HepG2 (cell line): Measurements from ENCODE around the gene FN1. TPM values are rescaled to one million over a fixed set of nuclear protein-coding genes. Genes with fewer than 3 reads are reported as not detected.

Experiments
- ATAC-seq: fragments of 200-7000 bp; cut with Tn5 transposase; 3 replicates; pipeline ENCODE4 v1.9.1; 2020; ENCODE audit warnings: mild to moderate bottlenecking, moderate library complexity
- BruUV-seq: library from RNA; stranded (reverse); fragments of 400-500 nt; replicated peaks from 2 replicates; lab custom pipeline; 2021; lab: Mats Ljungman, UMichigan
- CTCF ChIA-PET: fragments of 300-600 bp; formaldehyde crosslinking; extraction: SDS; loops from one replicate; lab custom pipeline; 2021; ENCODE audit warnings: low total read pairs, inconsistent platforms, low intra/inter-chr PET ratio; lab: Yijun Ruan, JAX
- POLR2A ChIA-PET: fragments of 350-600 bp; sonication (Branson Sonifier 250); formaldehyde crosslinking; loops from one replicate; lab custom pipeline; 2020; ENCODE audit warnings: antibody characterized with exemption, inconsistent platforms; lab: Yijun Ruan, JAX
- DNase-seq: peaks from one replicate; pipeline ENCODE4 v3.0.0-alpha.2; 2015; ENCODE audit warnings: low spot score
- FAIRE-seq: peaks from 3 replicates; lab custom pipeline; 2011; peaks lifted over from hg19 to GRCh38; lab: Jason Lieb, UNC
- H2AFZ ChIP-seq: one replicate; pipeline ENCODE4 v1.6.1; 2011; ENCODE audit warnings: low read length, inconsistent platforms
- H3K27ac ChIP-seq: fragments of 300-600 bp; 3 replicates; pipeline ENCODE4 v1.8.0; 2011; ENCODE audit warnings: mixed run types, mild to moderate bottlenecking, mixed read lengths, low read length, inconsistent platforms; ENCODE audit not compliant: insufficient read depth; ENCODE audit errors: extremely low read length
- H3K27me3 ChIP-seq, 2 experiments: fragments of 200-600 bp in 1 of 2; 2 replicates in 1 of 2; 3 replicates in 1 of 2; pipeline versions ENCODE4 v1.6.0 to v1.8.0; 2011; ENCODE audit warnings: low read length in 2 of 2, mild to moderate bottlenecking in 2 of 2, moderate library complexity in 2 of 2, inconsistent platforms in 1 of 2; ENCODE audit not compliant: insufficient read depth in 2 of 2, control insufficient read depth in 1 of 2
- H3K36me3 ChIP-seq, 2 experiments: fragments of 200-600 bp in 1 of 2; replicated peaks in 1 of 2; 2 replicates in 1 of 2; 3 replicates in 1 of 2; pipeline versions ENCODE4 v1.5.1 to v1.8.0; 2011; ENCODE audit warnings: low read length in 2 of 2, inconsistent platforms in 1 of 2; ENCODE audit not compliant: insufficient read depth in 2 of 2, control insufficient read depth in 1 of 2
- H3K4me1 ChIP-seq: 2 replicates; pipeline ENCODE4 v1.5.1; 2012; ENCODE audit warnings: low read length, inconsistent platforms; ENCODE audit not compliant: insufficient read depth
- H3K4me2 ChIP-seq: 2 replicates; pipeline ENCODE4 v1.6.0; 2011; ENCODE audit warnings: low read depth, low read length, inconsistent platforms
- H3K4me3 ChIP-seq, 3 experiments: fragments of 200-600 bp in 1 of 3; sonication (generic), shearing (Covaris generic) in 1 of 3; replicated peaks in 1 of 3; 2 replicates each; pipeline ENCODE4 v1.5.1; 2011 to 2016; ENCODE audit warnings: low read length in 3 of 3, inconsistent platforms in 2 of 3, low read depth in 2 of 3, mild to moderate bottlenecking in 2 of 3, control low read depth in 1 of 3, mixed read lengths in 1 of 3; ENCODE audit not compliant: insufficient read depth in 1 of 3
- H3K79me2 ChIP-seq: one replicate; pipeline ENCODE4 v1.6.1; 2011; ENCODE audit warnings: low read length, inconsistent platforms; ENCODE audit not compliant: insufficient read depth
- H3K9ac ChIP-seq: 2 replicates; pipeline ENCODE4 v1.6.0; 2011; ENCODE audit warnings: mild to moderate bottlenecking, low read depth, low read length, inconsistent platforms; ENCODE audit not compliant: insufficient read depth
- H3K9me3 ChIP-seq: 2 replicates; pipeline ENCODE4 v1.5.1; 2012; ENCODE audit warnings: mild to moderate bottlenecking, low read length
- H4K20me1 ChIP-seq: 2 replicates; pipeline ENCODE4 v1.6.0; 2011; ENCODE audit warnings: inconsistent platforms, mild to moderate bottlenecking, low read length, moderate library complexity; ENCODE audit not compliant: insufficient read depth
- CREM ChIP-seq, 2 experiments: sonication (generic) in 1 of 2; formaldehyde crosslinking in 1 of 2; IDR thresholded peaks; 2 replicates each; pipeline versions ENCODE4 v1.4.0 to v1.6.1; 2016 to 2020; ENCODE audit warnings: antibody characterized with exemption in 1 of 2, mild to moderate bottlenecking in 1 of 2, missing genetic modification reagents in 1 of 2
- NCOA5 ChIP-seq: sonication (generic); formaldehyde crosslinking; IDR thresholded peaks from 2 replicates; pipeline ENCODE4 v1.4.0; 2020; ENCODE audit warnings: missing genetic modification reagents
- NR2F1 ChIP-seq, 2 experiments: fragments of 450-650 bp in 1 of 2; formaldehyde crosslinking in 1 of 2; IDR thresholded peaks; 2 replicates each; pipeline versions ENCODE4 v1.5.0 to v1.6.1; 2016 to 2020; ENCODE audit warnings: mild to moderate bottlenecking in 1 of 2, missing compliant biosample characterization in 1 of 2, missing genetic modification reagents in 1 of 2, moderate library complexity in 1 of 2
- PHF8 ChIP-seq: sonication (generic); formaldehyde crosslinking; IDR thresholded peaks from 2 replicates; pipeline ENCODE4 v1.5.0; 2020; ENCODE audit warnings: missing genetic modification reagents
- SP140L ChIP-seq: sonication (generic); formaldehyde crosslinking; IDR thresholded peaks from 2 replicates; pipeline ENCODE4 v1.4.0; 2020; ENCODE audit warnings: missing genetic modification reagents, borderline replicate concordance
- TARDBP ChIP-seq: sonication (generic); formaldehyde crosslinking; IDR thresholded peaks from 2 replicates; pipeline ENCODE4 v1.8.0; 2022; ENCODE audit warnings: mild to moderate bottlenecking, missing genetic modification reagents
- TCF12 ChIP-seq, 2 experiments: fragments of 450-650 bp in 1 of 2; sonication (generic) in 1 of 2; formaldehyde crosslinking in 1 of 2; IDR thresholded peaks; 2 replicates each; pipeline versions ENCODE4 v1.6.1 to v1.8.0; 2017 to 2022; ENCODE audit warnings: antibody characterized with exemption in 1 of 2, mild to moderate bottlenecking in 1 of 2, missing genetic modification reagents in 1 of 2, moderate library complexity in 1 of 2
- ZBTB42 ChIP-seq: sonication (generic); formaldehyde crosslinking; IDR thresholded peaks from 2 replicates; pipeline ENCODE4 v1.5.0; 2020; ENCODE audit warnings: mild to moderate bottlenecking, missing genetic modification reagents
- ZNF614 ChIP-seq: IDR thresholded peaks from 2 replicates; pipeline ENCODE4 v1.6.1; 2018; ENCODE audit warnings: missing biosample characterization, missing genetic modification reagents, inconsistent platforms, borderline replicate concordance
- ZNF746 ChIP-seq: sonication (generic); formaldehyde crosslinking; IDR thresholded peaks from 2 replicates; pipeline ENCODE4 v1.8.0; 2022; ENCODE audit warnings: mild to moderate bottlenecking, missing genetic modification reagents
- WGBS: methylation state at CpG from one replicate; pipeline ENCODE4 v1.1.6; 2017; ENCODE audit warnings: low lambda C conversion rate; 5-methylcytosine and 5-hydroxymethylcytosine counted together
- in situ Hi-C: cut with HindIII; loops from 2 replicates; pipeline ENCODE4 v1.10.0; 2017; ENCODE audit warnings: low pct_unique_long_range_greater_than_20kb; ENCODE audit not compliant: extremely low pct_ligation_motif_present
- intact Hi-C: fragments of 100-400 bp; cut with micrococcal nuclease; formaldehyde crosslinking; loops from one replicate; pipeline ENCODE4 v1.10.0; 2022; ENCODE audit not compliant: unreplicated experiment
- polyA plus RNA-seq, 8 experiments: library from polyadenylated mRNA; depleted of rRNA in 3 of 8; stranded (reverse) in 7 of 8; unstranded in 1 of 8; fragments of >200 nt; fragmentation: Illumina TruSeq in 4 of 8; extraction: Trizol in 4 of 8; gene quantifications; 2 replicates each; pipeline versions ENCODE4 v1.2.1 to v1.2.3, GENCODE V29; 2011 to 2016; ENCODE audit warnings: low read depth in 4 of 8, missing spikeins in 1 of 8, mixed read lengths in 1 of 8; ENCODE audit not compliant: insufficient read depth in 1 of 8
- total RNA-seq, 5 experiments: library from RNA; depleted of rRNA; stranded (reverse); fragments of >200 nt; fragmentation: Illumina TruSeq; extraction: Trizol; gene quantifications; 2 replicates each; pipeline ENCODE4 v1.2.3, GENCODE V29; 2016; ENCODE audit warnings: low read depth in 1 of 5

Gene FN1
- total and polyA plus RNA-seq, 2 of the 13 experiments (the other 11 are each of a cell fraction or from before 2014, with no cell fraction given): 1,847 to 6,471 TPM

GRCh38 chr2:215315301-215315700, 120.6 kb downstream of the FN1 start:
- Histone ChIP-seq H3K27me3 (no peaks in the 10 kb centered on the region; a peak in 1 of 5 replicates), H3K27ac (no peak overlapping the region), H3K4me1 (peaks cover 53% of the 10 kb centered on the region), H3K36me3 (peaks cover 11 to 31% of the 10 kb centered on the region in 2 experiments), H4K20me1 (no peaks in the 10 kb centered on the region; the same call in 1 of the 2 replicates), H3K4me3 (no peak overlapping the region), H3K9me3 (no peaks in the 10 kb centered on the region), H3K4me2 (no peak overlapping the region), H3K79me2 (peaks cover 45% of the 10 kb centered on the region), H2AFZ (no peak overlapping the region), H3K9ac (no peak overlapping the region)
- ATAC-seq (no peak), FAIRE-seq (no peak), DNase-seq (no peak)
- intact Hi-C loops (no loop called here), in situ Hi-C loops (no loop called here)
- ChIA-PET POLR2A (no interaction called here), CTCF (no interaction called here)
- WGBS: 97% methylated on average over 2 of the region's 2 CpGs
- TF ChIP-seq ZBTB42 (CRISPR knock-in tag) (no peak), NCOA5 (CRISPR knock-in tag) (no peak), ZNF614 (CRISPR knock-in tag) (no peak), NR2F1 (CRISPR knock-in tag; IDR thresholded peaks at IDR 0.05) (no peak), TCF12 (IDR thresholded peaks at IDR 0.05) (no peak), TCF12 (CRISPR knock-in tag; IDR thresholded peaks at IDR 0.05) (no peak), TARDBP (no peak), CREM (IDR thresholded peaks at IDR 0.05) (no peak), CREM (CRISPR knock-in tag; IDR thresholded peaks at IDR 0.05) (no peak), PHF8 (CRISPR knock-in tag) (no peak), SP140L (CRISPR knock-in tag) (no peak), ZNF746 (CRISPR knock-in tag) (no peak)
- no TSS peak for BruUV-seq
